ENCODE results near the gene LRRK1.

- TF ChIP-seq CTCF (IDR thresholded peaks at IDR 0.05) (no peak), POLR2A (IDR thresholded peaks at IDR 0.05) (no peak)
Observed at GRCh38 chr15:101029971-101030661, 111.0 kb downstream of the LRRK1 start.
